ENCODE data around the gene PWP2. TPM values are rescaled to one million over a fixed set of nuclear protein-coding genes. Genes with fewer than 3 reads are reported as not detected.

Gene PWP2
- polyA plus RNA-seq, 2 of the 4 experiments (the other 2 are of a cell fraction), result 5.8 to 9.8 TPM

DNA sequence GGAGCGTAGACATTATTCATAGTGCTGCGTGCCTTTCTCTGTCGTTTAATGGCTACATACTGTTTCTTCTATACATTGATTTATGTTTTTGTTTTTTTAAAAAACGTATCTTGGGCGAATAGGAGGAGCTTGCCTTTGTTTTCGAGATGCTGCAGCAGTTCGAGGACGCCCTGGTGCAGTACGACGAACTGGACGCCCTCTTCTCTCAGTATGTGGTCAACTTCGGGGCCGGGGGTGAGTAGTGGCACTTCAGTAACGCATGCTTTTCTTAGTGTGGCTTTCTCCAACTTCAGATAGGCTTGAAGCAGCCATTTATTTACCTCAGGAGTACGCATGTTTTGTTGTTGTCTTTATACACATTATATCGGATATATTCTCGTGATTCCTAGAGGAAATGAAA is 48.2 kb upstream of the PWP2 start:
- no peak for FAIRE-seq
- Histone ChIP-seq H3K9me3 (no peaks in the 10 kb centered on the region), H3K4me1 (0 out of 3 replicates have a peak, but pooled peaks cover 2% of the 10 kb centered on the region), H3K27ac (no peak overlapping the region), H3K4me3 (no peak overlapping the region), H3K4me2 (no peak overlapping the region)
- ATAC-seq, result no peak
- ChIA-PET CTCF (interaction anchor here (0.7 to 1.2 kb wide), 2 partner anchors 11 to 248 kb away, joined by 3 to 4 read pairs; no protein-coding TSS in a partner anchor), POLR2A (no interaction called here)
- no peak for TF ChIP-seq ZFP36 (IDR thresholded peaks at IDR 0.05; ENCODE audit: borderline replicate concordance, partially characterized antibody)
- DNase-seq (ENCODE audit: low read depth in 1 of 2, low spot score in 1 of 2), result no peak
- WGBS (ENCODE audit: missing lambda C conversion rate), result 96% methylated on average over 17 of the region's 17 CpGs

DNA sequence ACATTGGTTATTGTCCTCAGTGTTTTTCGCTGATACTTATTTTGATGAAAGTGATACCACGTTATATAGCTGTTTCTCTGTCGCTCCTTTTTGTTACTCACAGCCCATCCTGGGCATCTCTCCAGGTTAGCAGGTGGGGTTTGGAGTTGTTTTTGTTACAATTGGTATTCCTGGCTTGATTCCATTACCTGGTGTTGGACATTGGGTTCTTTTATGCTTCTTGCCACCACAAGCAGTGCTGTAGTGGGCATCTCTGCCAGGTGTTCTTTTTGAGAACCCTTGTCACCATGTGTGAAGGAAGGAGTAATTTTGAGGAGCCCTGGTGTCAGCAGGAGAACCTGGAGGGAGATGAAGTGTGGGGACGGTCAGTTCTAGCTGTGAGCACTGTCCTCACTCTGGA is 47.5 kb upstream of the PWP2 start:
- TF ChIP-seq ZC3H11A (IDR thresholded peaks at IDR 0.05), result no peak
- no peak for TF ChIP-seq CBX2 (IDR thresholded peaks at IDR 0.05; ENCODE audit: borderline replicate concordance, low read depth)
- no peak for TF ChIP-seq GATA3 (IDR thresholded peaks at IDR 0.05; ENCODE audit: borderline replicate concordance)
- TF ChIP-seq HOXB13 (CRISPR knock-in tag; IDR thresholded peaks at IDR 0.05; ENCODE audit: low read depth), result no peak
- no peak for TF ChIP-seq NFE2L2 (conservative IDR thresholded peaks at IDR 0.05; ENCODE audit: low read length)
- no peak for TF ChIP-seq ZNF302 (CRISPR knock-in tag; IDR thresholded peaks at IDR 0.05)
- TF ChIP-seq MAFK (IDR thresholded peaks at IDR 0.05; ENCODE audit: partially characterized antibody), result no peak
- no peak for TF ChIP-seq HOXB5 (CRISPR knock-in tag; IDR thresholded peaks at IDR 0.05)
- TF ChIP-seq BHLHE40 (IDR thresholded peaks at IDR 0.05; ENCODE audit: low read depth, low read length), result no peak
- TF ChIP-seq CBX8 (IDR thresholded peaks at IDR 0.05), result no peak
- TF ChIP-seq EHF (CRISPR knock-in tag; IDR thresholded peaks at IDR 0.05), result no peak
- TF ChIP-seq, protein P1, sequence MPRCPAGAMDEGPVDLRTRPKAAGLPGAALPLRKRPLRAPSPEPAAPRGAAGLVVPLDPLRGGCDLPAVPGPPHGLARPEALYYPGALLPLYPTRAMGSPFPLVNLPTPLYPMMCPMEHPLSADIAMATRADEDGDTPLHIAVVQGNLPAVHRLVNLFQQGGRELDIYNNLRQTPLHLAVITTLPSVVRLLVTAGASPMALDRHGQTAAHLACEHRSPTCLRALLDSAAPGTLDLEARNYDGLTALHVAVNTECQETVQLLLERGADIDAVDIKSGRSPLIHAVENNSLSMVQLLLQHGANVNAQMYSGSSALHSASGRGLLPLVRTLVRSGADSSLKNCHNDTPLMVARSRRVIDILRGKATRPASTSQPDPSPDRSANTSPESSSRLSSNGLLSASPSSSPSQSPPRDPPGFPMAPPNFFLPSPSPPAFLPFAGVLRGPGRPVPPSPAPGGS (IDR thresholded peaks at IDR 0.05), result no peak
- no peak for TF ChIP-seq KDM5A (IDR thresholded peaks at IDR 0.05)
- TF ChIP-seq RNF2 (IDR thresholded peaks at IDR 0.05; ENCODE audit: borderline replicate concordance, low read depth), result no peak
- no peak for TF ChIP-seq HEYL (CRISPR knock-in tag; IDR thresholded peaks at IDR 0.05)
- TF ChIP-seq PHF8 (IDR thresholded peaks at IDR 0.05; ENCODE audit: borderline replicate concordance, low read depth), result no peak
- no peak for TF ChIP-seq RAD21 (conservative IDR thresholded peaks at IDR 0.05 in 1 of 2, IDR thresholded peaks at IDR 0.05 in 1 of 2)
- TF ChIP-seq, protein P2, sequence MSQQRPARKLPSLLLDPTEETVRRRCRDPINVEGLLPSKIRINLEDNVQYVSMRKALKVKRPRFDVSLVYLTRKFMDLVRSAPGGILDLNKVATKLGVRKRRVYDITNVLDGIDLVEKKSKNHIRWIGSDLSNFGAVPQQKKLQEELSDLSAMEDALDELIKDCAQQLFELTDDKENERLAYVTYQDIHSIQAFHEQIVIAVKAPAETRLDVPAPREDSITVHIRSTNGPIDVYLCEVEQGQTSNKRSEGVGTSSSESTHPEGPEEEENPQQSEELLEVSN (IDR thresholded peaks at IDR 0.05; ENCODE audit: borderline replicate concordance, low read depth), result no peak
- ATAC-seq (no peak), DNase-seq (ENCODE audit: low read depth in 1 of 2, low spot score in 1 of 2) (no peak), FAIRE-seq (no peak)
- Histone ChIP-seq H3K4me1 (no peaks in the 10 kb centered on the region), H3K27ac (no peak overlapping the region), H3K9me3 (no peaks in the 10 kb centered on the region), H3K4me3 (no peak overlapping the region), H3K4me2 (no peak overlapping the region)
- CTCF ChIA-PET, result no interaction called here
- WGBS (ENCODE audit: missing lambda C conversion rate), result 92% methylated on average over 4 of the region's 4 CpGs
- POLR2A ChIA-PET, result no interaction called here

DNA sequence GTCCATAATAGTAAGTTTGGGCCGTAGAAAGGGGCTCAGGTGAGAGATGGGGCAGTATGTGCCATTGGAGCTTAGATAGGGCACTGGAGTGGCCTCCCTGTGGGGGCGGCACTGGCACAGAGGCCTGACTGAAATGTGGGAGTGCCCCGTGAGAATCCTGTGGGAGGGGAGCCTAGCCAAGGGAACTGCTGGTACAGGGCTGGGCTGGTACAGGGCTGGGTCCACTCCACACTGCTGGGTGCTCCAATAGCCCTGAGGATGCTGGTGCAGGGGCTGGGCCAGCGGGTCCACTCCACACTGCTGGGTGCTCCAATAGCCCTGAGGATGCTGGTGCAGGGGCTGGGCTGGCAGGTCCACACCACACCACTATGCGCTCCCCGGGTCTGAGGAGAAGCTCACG is 44.8 kb upstream of the PWP2 start:
- no peaks in the 10 kb centered on the region for H3K9me3 ChIP-seq
- ChIA-PET POLR2A (no interaction called here), CTCF (interaction anchor here (1.1 to 1.9 kb wide), 3 partner anchors 12 to 252 kb away, joined by 3 to 5 read pairs (median 4); no protein-coding TSS in a partner anchor)
- H3K27ac ChIP-seq, result no peak overlapping the region
- FAIRE-seq (no peak), ATAC-seq (peak in 1 of 2 experiments; percentile 46; a peak in 1 of 6 replicates), DNase-seq (ENCODE audit: low read depth in 1 of 2, low spot score in 1 of 2) (no peak)
- 92% methylated on average over 7 of the region's 7 CpGs for WGBS (ENCODE audit: missing lambda C conversion rate)
- TF ChIP-seq MAZ (IDR thresholded peaks at IDR 0.05; ENCODE audit: borderline replicate concordance, low read depth, low read length) (no peak), FOSL2 (IDR thresholded peaks at IDR 0.05) (no peak), FOSL2 (CRISPR knock-in tag; IDR thresholded peaks at IDR 0.05) (no peak), ZFP36 (IDR thresholded peaks at IDR 0.05; ENCODE audit: borderline replicate concordance, partially characterized antibody) (no peak), HEYL (CRISPR knock-in tag; IDR thresholded peaks at IDR 0.05) (no peak), TP53 (CRISPR knock-in tag; IDR thresholded peaks at IDR 0.05) (no peak), KDM1A (IDR thresholded peaks at IDR 0.05; ENCODE audit: low read depth) (no peak), ZNF302 (CRISPR knock-in tag; IDR thresholded peaks at IDR 0.05) (no peak), CEBPB (IDR thresholded peaks at IDR 0.05) (no peak), RNF2 (IDR thresholded peaks at IDR 0.05; ENCODE audit: borderline replicate concordance, low read depth) (no peak), POLR2AphosphoS2 (conservative IDR thresholded peaks at IDR 0.05; ENCODE audit: low read length) (no peak), RARB (CRISPR knock-in tag; IDR thresholded peaks at IDR 0.05) (no peak), ZSCAN20 (CRISPR knock-in tag; IDR thresholded peaks at IDR 0.05) (no peak), KDM5A (IDR thresholded peaks at IDR 0.05) (no peak)
- TF ChIP-seq, protein P3, sequence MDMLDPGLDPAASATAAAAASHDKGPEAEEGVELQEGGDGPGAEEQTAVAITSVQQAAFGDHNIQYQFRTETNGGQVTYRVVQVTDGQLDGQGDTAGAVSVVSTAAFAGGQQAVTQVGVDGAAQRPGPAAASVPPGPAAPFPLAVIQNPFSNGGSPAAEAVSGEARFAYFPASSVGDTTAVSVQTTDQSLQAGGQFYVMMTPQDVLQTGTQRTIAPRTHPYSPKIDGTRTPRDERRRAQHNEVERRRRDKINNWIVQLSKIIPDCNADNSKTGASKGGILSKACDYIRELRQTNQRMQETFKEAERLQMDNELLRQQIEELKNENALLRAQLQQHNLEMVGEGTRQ (IDR thresholded peaks at IDR 0.05), result no peak
- no peaks in the 10 kb centered on the region for H3K4me1 ChIP-seq
- H3K4me2 ChIP-seq, result no peak overlapping the region
- no peak overlapping the region for H3K4me3 ChIP-seq

All from A549 (cell line).